AG04449 (cell line): ENCODE measurements around the gene P3H3.

Experiments used
- CTCF ChIA-PET: fragments of 350-600 bp; formaldehyde crosslinking; extraction: SDS; loops from one replicate; lab custom pipeline; 2021; ENCODE audit warnings: antibody characterized with exemption; lab: Yijun Ruan, JAX
- POLR2A ChIA-PET: fragments of 400-600, 350-600 bp; formaldehyde crosslinking; extraction: SDS; loops from one replicate; lab custom pipeline; 2020; ENCODE audit warnings: antibody characterized with exemption, inconsistent platforms; lab: Yijun Ruan, JAX
- DNase-seq: peaks from one replicate; pipeline ENCODE4 v3.0.0-alpha.2; 2010; ENCODE audit warnings: low read depth, low spot score
- H3K4me3 ChIP-seq: 2 replicates; pipeline ENCODE4 v1.5.1; 2011; ENCODE audit warnings: low read depth, mild to moderate bottlenecking, control low read depth, low read length
- TF ChIP-seq, protein P1 (sequence below): IDR thresholded peaks from one replicate; pipeline ENCODE4 v1.5.1; 2011; ENCODE audit warnings: mild to moderate bottlenecking, moderate library complexity, low read length, control low read depth, inconsistent platforms; ENCODE audit not compliant: insufficient read depth; ENCODE audit errors: missing control alignments

P3H3 gene

DNA sequence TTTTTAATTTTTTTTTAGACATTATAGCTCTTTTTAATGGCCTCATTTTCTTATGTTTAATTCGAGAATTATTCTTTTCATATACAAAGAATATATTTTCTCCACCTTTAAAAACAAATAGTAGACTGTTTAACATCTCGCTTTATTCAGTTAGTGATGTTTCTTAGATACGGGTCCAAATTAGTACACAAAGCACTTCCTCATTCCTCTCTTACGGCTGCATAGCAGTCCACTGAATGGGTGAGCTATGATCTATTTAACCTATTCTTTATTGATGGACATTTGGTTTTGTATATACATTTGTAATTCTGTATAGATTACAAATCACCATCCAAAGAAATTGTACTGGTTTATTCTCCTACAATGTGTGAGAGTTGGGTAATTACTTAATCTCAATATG, 14.8 kb upstream of the P3H3 start:
- ChIA-PET CTCF (interaction anchor here (1.0 to 4.5 kb wide), 5 partner anchors 13 to 88 kb away, joined by 3 to 37 read pairs (median 6); partner anchors contain the start of genes P3H3 and PTMS), POLR2A (interaction anchor here (0.8 kb wide), 1 partner anchor 8 kb away, joined by 3 read pairs; no protein-coding TSS in a partner anchor)
- TF ChIP-seq, protein P1, sequence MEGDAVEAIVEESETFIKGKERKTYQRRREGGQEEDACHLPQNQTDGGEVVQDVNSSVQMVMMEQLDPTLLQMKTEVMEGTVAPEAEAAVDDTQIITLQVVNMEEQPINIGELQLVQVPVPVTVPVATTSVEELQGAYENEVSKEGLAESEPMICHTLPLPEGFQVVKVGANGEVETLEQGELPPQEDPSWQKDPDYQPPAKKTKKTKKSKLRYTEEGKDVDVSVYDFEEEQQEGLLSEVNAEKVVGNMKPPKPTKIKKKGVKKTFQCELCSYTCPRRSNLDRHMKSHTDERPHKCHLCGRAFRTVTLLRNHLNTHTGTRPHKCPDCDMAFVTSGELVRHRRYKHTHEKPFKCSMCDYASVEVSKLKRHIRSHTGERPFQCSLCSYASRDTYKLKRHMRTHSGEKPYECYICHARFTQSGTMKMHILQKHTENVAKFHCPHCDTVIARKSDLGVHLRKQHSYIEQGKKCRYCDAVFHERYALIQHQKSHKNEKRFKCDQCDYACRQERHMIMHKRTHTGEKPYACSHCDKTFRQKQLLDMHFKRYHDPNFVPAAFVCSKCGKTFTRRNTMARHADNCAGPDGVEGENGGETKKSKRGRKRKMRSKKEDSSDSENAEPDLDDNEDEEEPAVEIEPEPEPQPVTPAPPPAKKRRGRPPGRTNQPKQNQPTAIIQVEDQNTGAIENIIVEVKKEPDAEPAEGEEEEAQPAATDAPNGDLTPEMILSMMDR = no peak
- no peak for DNase-seq
- no peak overlapping the region for H3K4me3 ChIP-seq

DNA sequence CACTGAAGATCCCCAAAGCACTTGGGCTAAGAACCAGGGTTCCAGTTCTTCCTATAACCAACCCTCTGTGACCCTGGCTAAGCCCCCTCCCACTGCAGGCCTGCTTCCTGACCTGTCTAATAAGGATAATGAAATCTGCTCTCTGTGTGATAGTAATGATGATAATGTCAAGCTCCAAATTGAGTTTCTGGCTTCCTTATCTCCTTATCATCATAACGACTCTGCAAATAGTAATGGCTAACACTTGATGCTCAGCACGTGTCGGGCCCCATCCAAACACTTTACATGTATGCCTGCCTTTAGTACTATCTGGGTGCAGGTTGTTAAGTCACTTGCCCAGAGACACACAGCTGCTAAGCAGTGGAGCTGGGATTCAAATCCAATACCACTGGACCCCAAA, 11.6 kb upstream of the P3H3 start:
- DNase-seq = no peak
- H3K4me3 ChIP-seq = no peak overlapping the region
- TF ChIP-seq, protein P1 = no peak
- ChIA-PET POLR2A (interaction anchor here (0.8 kb wide), 1 partner anchor 50 kb away, joined by 3 read pairs; the partner anchor contains the start of gene PTMS), CTCF (interaction anchor here (1.1 to 1.7 kb wide), 3 partner anchors 9 to 63 kb away, joined by 3 to 12 read pairs (median 7); partner anchors contain the start of gene MLF2)

DNA sequence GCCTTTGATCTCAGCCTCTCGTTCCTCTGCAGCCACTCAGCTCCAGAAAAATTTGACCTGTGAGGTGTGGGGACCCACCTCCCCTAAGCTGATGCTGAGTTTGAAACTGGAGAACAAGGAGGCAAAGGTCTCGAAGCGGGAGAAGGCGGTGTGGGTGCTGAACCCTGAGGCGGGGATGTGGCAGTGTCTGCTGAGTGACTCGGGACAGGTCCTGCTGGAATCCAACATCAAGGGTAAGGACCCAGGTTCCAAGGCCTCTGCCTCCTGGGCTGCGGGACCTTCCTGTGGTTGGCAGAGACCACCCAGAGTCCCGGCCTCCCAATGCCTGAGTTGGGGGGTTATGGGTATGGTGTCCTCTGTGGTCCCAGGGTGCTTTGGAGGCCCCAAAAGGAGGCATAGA, 11.1 kb upstream of the P3H3 start:
- H3K4me3 ChIP-seq = no peak overlapping the region
- DNase-seq = no peak
- TF ChIP-seq, protein P1 = no peak
- ChIA-PET POLR2A (interaction anchor here (0.8 kb wide), 1 partner anchor 51 kb away, joined by 3 read pairs; the partner anchor contains the start of gene PTMS), CTCF (interaction anchor here (1.1 to 1.7 kb wide), 3 partner anchors 9 to 64 kb away, joined by 3 to 12 read pairs (median 7); partner anchors contain the start of gene MLF2)

DNA sequence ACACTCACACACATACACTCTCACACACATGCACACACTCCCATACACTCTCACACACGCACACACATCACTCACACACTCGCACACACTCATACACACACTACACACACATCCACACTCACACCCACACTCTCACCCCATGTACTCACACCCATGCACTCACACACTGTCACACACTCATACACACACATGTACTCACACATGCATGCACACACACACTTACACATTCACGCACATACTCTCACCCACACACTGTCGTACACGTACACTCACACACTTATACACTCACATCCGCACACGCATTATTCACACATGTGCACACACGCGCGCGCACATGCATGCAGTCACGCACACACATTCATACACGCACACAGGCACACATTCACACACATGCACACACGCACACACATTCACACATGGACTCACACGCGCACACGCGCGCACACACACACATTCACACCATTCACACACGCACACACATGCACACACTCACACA, 10.5 kb upstream of the P3H3 start:
- H3K4me3 ChIP-seq = no peak overlapping the region
- POLR2A ChIA-PET = no interaction called here
- TF ChIP-seq, protein P1 = no peak
- CTCF ChIA-PET = no interaction called here
- no peak for DNase-seq

DNA sequence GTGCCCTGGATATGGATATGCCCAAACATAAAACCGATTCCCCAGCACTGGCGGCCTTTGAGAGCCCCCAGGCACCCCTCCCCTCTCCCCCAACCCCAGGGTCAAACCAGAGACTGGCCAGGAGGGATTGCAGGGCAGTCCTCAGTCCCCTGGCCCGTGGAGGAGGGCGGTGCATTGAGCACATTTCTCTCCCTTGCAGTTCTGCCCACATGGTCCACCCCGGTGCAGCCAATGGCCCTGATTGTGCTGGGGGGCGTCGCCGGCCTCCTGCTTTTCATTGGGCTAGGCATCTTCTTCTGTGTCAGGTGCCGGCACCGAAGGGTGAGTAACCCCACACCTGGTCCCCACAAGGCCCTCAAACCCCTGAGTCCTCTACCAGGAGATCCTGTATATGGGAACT, 10.0 kb upstream of the P3H3 start:
- ChIA-PET CTCF (no interaction called here), POLR2A (no interaction called here)
- TF ChIP-seq, protein P1 = no peak
- no peak overlapping the region for H3K4me3 ChIP-seq
- DNase-seq = no peak

DNA sequence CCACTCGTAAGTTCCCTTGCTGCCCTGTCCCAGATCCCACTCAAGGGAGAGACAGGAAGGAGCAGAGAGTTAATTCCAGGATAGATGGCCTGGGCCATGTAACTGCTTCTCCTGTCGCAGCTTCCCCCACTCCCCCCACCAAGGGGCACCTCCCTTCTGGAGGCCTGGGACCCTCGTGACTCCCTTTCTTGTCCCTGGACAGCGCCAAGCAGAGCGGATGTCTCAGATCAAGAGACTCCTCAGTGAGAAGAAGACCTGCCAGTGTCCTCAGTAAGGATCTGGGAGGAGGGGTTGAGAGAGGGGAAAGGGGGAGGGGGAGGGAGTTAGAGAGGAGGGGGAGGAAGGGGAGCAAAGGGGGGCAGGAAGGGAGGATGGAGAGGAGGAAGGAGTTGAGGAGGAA, 9.6 kb upstream of the P3H3 start:
- ChIA-PET CTCF (no interaction called here), POLR2A (no interaction called here)
- DNase-seq = no peak
- H3K4me3 ChIP-seq = no peak overlapping the region
- TF ChIP-seq, protein P1 = no peak
